A673 (cell line): ENCODE measurements around the gene KYNU.

Experiments
- CTCF ChIP-seq: fragments of 300-800, 200-600 bp; sonication (generic); conservative IDR thresholded peaks from 2 replicates; pipeline ENCODE4 v1.5.1; 2017; ENCODE audit warnings: low read depth, mild to moderate bottlenecking, antibody characterized with exemption, low read length, moderate library complexity, mixed read lengths
- EZH2 ChIP-seq: fragments of 200-600 bp; sonication (generic); IDR thresholded peaks from 2 replicates; pipeline ENCODE4 v1.6.1; 2017; ENCODE audit warnings: borderline replicate concordance, low read depth, mild to moderate bottlenecking, mixed read lengths, antibody characterized with exemption, low read length; ENCODE audit not compliant: poor library complexity, severe bottlenecking

GRCh38 chr2:143081616-143082015, 204.2 kb downstream of the KYNU start:
- no peak for TF ChIP-seq CTCF
- no peak for TF ChIP-seq EZH2
